GM21526 (cell line): Measurements from ENCODE around the gene TRIM67.

Experiments used
- ATAC-seq: cut with Tn5 transposase; IDR thresholded peaks from one replicate; pipeline ENCODE4 v1.9.1; 2021; ENCODE audit warnings: moderate library complexity; ENCODE audit not compliant: unreplicated experiment, low FRiP score

The TRIM67 gene

GRCh38 chr1:231231511-231231910 lies 69.7 kb downstream of the TRIM67 start:
- ATAC-seq = no peak

GRCh38 chr1:231232870-231233734 lies 71.2 kb downstream of the TRIM67 start:
- ATAC-seq = no peak

- no peak for ATAC-seq
These were observed 72.0 kb downstream of the TRIM67 start for GRCh38 chr1:231233735-231234417.

- ATAC-seq = no peak
These were observed 72.6 kb downstream of the TRIM67 start for GRCh38 chr1:231234506-231234905.

- ATAC-seq = no peak
These were observed 73.8 kb downstream of the TRIM67 start for GRCh38 chr1:231235526-231236207.

GRCh38 chr1:231236208-231236591 lies 74.3 kb downstream of the TRIM67 start:
- ATAC-seq = no peak

- ATAC-seq = no peak
These were observed 75.1 kb downstream of the TRIM67 start for GRCh38 chr1:231236938-231237337.

GRCh38 chr1:231238298-231238697 lies 76.4 kb downstream of the TRIM67 start:
- no peak for ATAC-seq

GRCh38 chr1:231240531-231240882 lies 78.6 kb downstream of the TRIM67 start:
- peak; percentile 5 for ATAC-seq

GRCh38 chr1:231240883-231241735 lies 79.3 kb downstream of the TRIM67 start, which contains the start of gene GNPAT:
TSS of gene GNPAT (plus strand) at chr1:231241212. CDS start at chr1:231241379, 167 bp downstream.
- ATAC-seq = peak; percentile 96

- no peak for ATAC-seq
These were observed 79.9 kb downstream of the TRIM67 start for GRCh38 chr1:231241750-231242149.

- no peak for ATAC-seq
These were observed 80.8 kb downstream of the TRIM67 start for GRCh38 chr1:231242516-231243198.

GRCh38 chr1:231248778-231249177 lies 86.9 kb downstream of the TRIM67 start:
- no peak for ATAC-seq

- ATAC-seq = no peak
These were observed 90.5 kb downstream of the TRIM67 start for GRCh38 chr1:231252336-231252735.

- no peak for ATAC-seq
These were observed 98.5 kb downstream of the TRIM67 start for GRCh38 chr1:231260351-231260750.

GRCh38 chr1:231264642-231265041 lies 102.8 kb downstream of the TRIM67 start:
- ATAC-seq = no peak

GRCh38 chr1:231265379-231265778 lies 103.5 kb downstream of the TRIM67 start:
- no peak for ATAC-seq

- ATAC-seq = no peak
These were observed 105.0 kb downstream of the TRIM67 start for GRCh38 chr1:231266811-231267322.
